ENCODE measurements around the gene MINAR2. TPM values are rescaled to one million over a fixed set of nuclear protein-coding genes. Genes with fewer than 3 reads are reported as not detected.

Gene MINAR2
- total RNA-seq, 1 donor from 2014 or later, result 0.34 TPM

DNA sequence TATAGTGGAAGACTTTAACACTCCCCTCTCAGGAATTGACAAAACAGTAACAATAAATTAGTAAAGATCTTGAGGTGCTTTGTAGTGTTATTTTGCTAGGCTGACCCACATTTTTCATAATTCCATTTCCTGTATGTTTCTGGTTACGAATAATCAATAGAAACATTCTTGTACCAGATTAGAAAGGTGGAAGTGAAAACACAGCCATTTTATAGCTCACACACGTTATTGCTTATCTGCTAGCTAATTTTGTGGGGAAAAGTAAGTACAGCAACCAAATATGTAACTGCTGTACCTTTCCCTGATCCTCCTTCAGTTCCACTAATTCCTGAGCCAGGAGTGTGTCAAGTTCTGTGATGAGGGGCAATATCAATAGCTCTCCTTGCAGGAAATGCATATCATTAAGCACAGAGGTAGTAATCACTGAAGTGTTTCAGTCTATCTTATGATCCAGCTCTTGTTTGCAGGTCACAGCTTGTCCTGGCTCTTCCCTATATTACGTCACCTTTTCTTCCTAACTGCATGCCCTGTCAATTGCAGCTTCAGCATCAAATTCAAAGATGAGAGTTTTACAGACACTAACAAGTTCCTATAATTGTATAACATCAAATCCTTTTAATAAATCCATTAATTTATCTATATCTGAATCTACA is 59.4 kb downstream of the MINAR2 start:
- DNase-seq, result no peak
- Mint-ChIP-seq H3K36me3 (ENCODE audit: unreplicated experiment) (no peaks in the 10 kb centered on the region), H3K27me3 (ENCODE audit: unreplicated experiment) (no peaks in the 10 kb centered on the region), H3K4me1 (ENCODE audit: low read depth, unreplicated experiment) (no peaks in the 10 kb centered on the region), H3K27ac (ENCODE audit: unreplicated experiment) (no peak overlapping the region), H3K9me3 (ENCODE audit: unreplicated experiment) (no peaks in the 10 kb centered on the region), H3K4me3 (ENCODE audit: unreplicated experiment) (no peak overlapping the region)
- TF ChIP-seq, protein P1, sequence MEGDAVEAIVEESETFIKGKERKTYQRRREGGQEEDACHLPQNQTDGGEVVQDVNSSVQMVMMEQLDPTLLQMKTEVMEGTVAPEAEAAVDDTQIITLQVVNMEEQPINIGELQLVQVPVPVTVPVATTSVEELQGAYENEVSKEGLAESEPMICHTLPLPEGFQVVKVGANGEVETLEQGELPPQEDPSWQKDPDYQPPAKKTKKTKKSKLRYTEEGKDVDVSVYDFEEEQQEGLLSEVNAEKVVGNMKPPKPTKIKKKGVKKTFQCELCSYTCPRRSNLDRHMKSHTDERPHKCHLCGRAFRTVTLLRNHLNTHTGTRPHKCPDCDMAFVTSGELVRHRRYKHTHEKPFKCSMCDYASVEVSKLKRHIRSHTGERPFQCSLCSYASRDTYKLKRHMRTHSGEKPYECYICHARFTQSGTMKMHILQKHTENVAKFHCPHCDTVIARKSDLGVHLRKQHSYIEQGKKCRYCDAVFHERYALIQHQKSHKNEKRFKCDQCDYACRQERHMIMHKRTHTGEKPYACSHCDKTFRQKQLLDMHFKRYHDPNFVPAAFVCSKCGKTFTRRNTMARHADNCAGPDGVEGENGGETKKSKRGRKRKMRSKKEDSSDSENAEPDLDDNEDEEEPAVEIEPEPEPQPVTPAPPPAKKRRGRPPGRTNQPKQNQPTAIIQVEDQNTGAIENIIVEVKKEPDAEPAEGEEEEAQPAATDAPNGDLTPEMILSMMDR (IDR thresholded peaks at IDR 0.05; ENCODE audit: partially characterized antibody, unreplicated experiment), result no peak

Other genes starting within 250 kb of the MINAR2 start
- gene CHSY3, start 156.4 kb downstream of the MINAR2 start, total RNA-seq (ENCODE audit: unreplicated experiment), result not detected